Measurements from ENCODE around the gene ZNF518A. TPM values are rescaled to one million over a fixed set of nuclear protein-coding genes. Genes with fewer than 3 reads are reported as not detected.

ZNF518A gene
- total RNA-seq, 2 donors from 2014 or later, result 20.0 to 23.1 TPM

- DNase-seq (ENCODE audit: low spot score), result no peak
- intact Hi-C loops (cut with DNase I), result no loop called here
Measured at GRCh38 chr10:96212911-96213310, 82.8 kb downstream of the ZNF518A start.

Other genes with a start within 250 kb of the ZNF518A start
- gene CC2D2B, start 222.3 kb upstream of the ZNF518A start, total RNA-seq, result 1 to 10 TPM; 4.6 to 5.8 TPM
- gene CCNJ, start 86.7 kb upstream of the ZNF518A start, total RNA-seq, result 1 to 10 TPM; 4.8 to 6.2 TPM
- gene BLNK, start 141.3 kb downstream of the ZNF518A start, total RNA-seq, result 1 to 10 TPM; 3.2 to 4.1 TPM
- gene DNTT, start 174.1 kb downstream of the ZNF518A start, total RNA-seq, result not detected
- not detected for gene OPALIN, start 228.7 kb downstream of the ZNF518A start, total RNA-seq